Smooth muscle cell (in vitro differentiated cells): Measurements from ENCODE around the gene USP49. TPM values are rescaled to one million over a fixed set of nuclear protein-coding genes. Genes with fewer than 3 reads are reported as not detected.
"Not testable (repeated sequence)": the region's sequence is repeated elsewhere in the genome, so short reads cannot be mapped to it uniquely, and the experiment has no call there.

Experiments used
- DNase-seq: peaks from one replicate; lab custom pipeline; 2025; ENCODE audit not compliant: unreplicated experiment; lab: John Stamatoyannopoulos, UW
- H2AFZ ChIP-seq: fragments of 200-600 bp; sonication (generic); 2 replicates; pipeline ENCODE4 v1.6.0; 2016; ENCODE audit warnings: antibody characterized with exemption, low read depth, mild to moderate bottlenecking
- H3F3A ChIP-seq: fragments of 200-600 bp; sonication (generic); 2 replicates; pipeline ENCODE4 v1.6.0; 2017; ENCODE audit warnings: antibody characterized with exemption, low read depth
- H3K27ac ChIP-seq: fragments of 200-600 bp; sonication (generic); 2 replicates; pipeline ENCODE4 v1.5.1; 2016; ENCODE audit warnings: low read depth, mild to moderate bottlenecking
- H3K27me3 ChIP-seq: fragments of 200-600 bp; sonication (generic); 2 replicates; pipeline ENCODE4 v1.6.1; 2016; ENCODE audit warnings: low read depth, mild to moderate bottlenecking
- H3K36me3 ChIP-seq: fragments of 200-600 bp; sonication (generic); 2 replicates; pipeline ENCODE4 v1.5.1; 2016; ENCODE audit warnings: low read depth
- H3K4me1 ChIP-seq: fragments of 200-600 bp; sonication (generic); 2 replicates; pipeline ENCODE4 v1.5.1; 2016; ENCODE audit warnings: low read depth
- H3K4me2 ChIP-seq: fragments of 200-600 bp; sonication (generic); 2 replicates; pipeline ENCODE4 v1.6.0; 2016; ENCODE audit warnings: mild to moderate bottlenecking
- H3K4me3 ChIP-seq: fragments of 200-600 bp; sonication (generic); 2 replicates; pipeline ENCODE4 v1.5.1; 2016; ENCODE audit warnings: mild to moderate bottlenecking
- H3K79me2 ChIP-seq: fragments of 200-600 bp; sonication (generic); 2 replicates; pipeline ENCODE4 v1.6.0; 2016; ENCODE audit warnings: low read depth, mild to moderate bottlenecking
- H3K9ac ChIP-seq: fragments of 200-600 bp; sonication (generic); 2 replicates; pipeline ENCODE4 v1.6.0; 2016; ENCODE audit warnings: low read depth
- H3K9me3 ChIP-seq: fragments of 200-600 bp; sonication (generic); replicated peaks from 2 replicates; pipeline ENCODE4 v1.5.1; 2016; ENCODE audit warnings: low read depth
- H4K20me1 ChIP-seq: fragments of 200-600 bp; sonication (generic); 2 replicates; pipeline ENCODE4 v1.6.0; 2016; ENCODE audit warnings: low read depth
- WGBS: methylation state at CpG from one replicate; pipeline ENCODE4 v1.1.7; 2016; ENCODE audit warnings: low lambda C conversion rate; 5-methylcytosine and 5-hydroxymethylcytosine counted together
- polyA plus RNA-seq: library from polyadenylated mRNA; unstranded; fragments of >200 nt; fragmentation: Nextera tagmentation; extraction: Ambion mirVana; gene quantifications from 2 replicates; pipeline ENCODE4 v1.2.1, GENCODE V29; 2016
- total RNA-seq: library from RNA; depleted of rRNA; stranded (reverse); fragments of >200 nt; gene quantifications from 2 replicates; pipeline ENCODE4 v1.2.3, GENCODE V29; 2014
- TF ChIP-seq, protein P1 (sequence below): fragments of 200-600 bp; sonication (generic); IDR thresholded peaks from 2 replicates; pipeline ENCODE4 v1.5.1; 2017; ENCODE audit warnings: borderline replicate concordance, mild to moderate bottlenecking, antibody characterized with exemption; ENCODE audit not compliant: insufficient read depth, poor library complexity, severe bottlenecking

Gene USP49
- total and polyA plus RNA-seq, 2 experiments from 2014 or later = 1.9 to 5.2 TPM

DNA sequence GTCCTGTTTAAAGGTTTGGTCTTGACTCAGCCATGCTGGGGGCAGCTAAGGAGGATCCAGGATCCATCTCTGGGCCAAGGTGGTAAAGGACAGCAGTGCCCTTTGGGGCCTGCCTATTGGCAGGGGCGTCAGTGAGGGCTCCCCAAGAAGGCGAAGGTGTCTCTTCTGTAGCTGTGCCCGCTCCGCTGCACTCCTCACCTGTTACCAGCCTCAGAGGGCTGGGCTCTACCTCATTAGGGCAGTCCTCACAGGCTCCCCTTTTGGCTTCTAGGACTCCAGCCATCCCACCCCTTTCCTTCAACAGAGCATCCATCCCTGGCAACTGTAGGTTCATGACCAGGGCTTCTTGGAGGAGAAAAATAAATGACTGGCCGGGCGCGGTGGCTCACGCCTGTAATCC is 125.8 kb downstream of the USP49 start:
- Histone ChIP-seq H3F3A (no peaks in the 10 kb centered on the region), H4K20me1 (no peaks in the 10 kb centered on the region), H3K27ac (peak overlapping the region; percentile 3), H3K9me3 (no peaks in the 10 kb centered on the region), H3K27me3 (peaks cover 5% of the 10 kb centered on the region), H2AFZ (no peak overlapping the region), H3K36me3 (no peaks in the 10 kb centered on the region), H3K4me1 (no peaks in the 10 kb centered on the region), H3K4me2 (no peak overlapping the region), H3K9ac (no peak overlapping the region), H3K79me2 (no peaks in the 10 kb centered on the region), H3K4me3 (no peak overlapping the region)
- DNase-seq = no peak
- WGBS = over 99% methylated on average over 8 of the region's 8 CpGs
- TF ChIP-seq, protein P1, sequence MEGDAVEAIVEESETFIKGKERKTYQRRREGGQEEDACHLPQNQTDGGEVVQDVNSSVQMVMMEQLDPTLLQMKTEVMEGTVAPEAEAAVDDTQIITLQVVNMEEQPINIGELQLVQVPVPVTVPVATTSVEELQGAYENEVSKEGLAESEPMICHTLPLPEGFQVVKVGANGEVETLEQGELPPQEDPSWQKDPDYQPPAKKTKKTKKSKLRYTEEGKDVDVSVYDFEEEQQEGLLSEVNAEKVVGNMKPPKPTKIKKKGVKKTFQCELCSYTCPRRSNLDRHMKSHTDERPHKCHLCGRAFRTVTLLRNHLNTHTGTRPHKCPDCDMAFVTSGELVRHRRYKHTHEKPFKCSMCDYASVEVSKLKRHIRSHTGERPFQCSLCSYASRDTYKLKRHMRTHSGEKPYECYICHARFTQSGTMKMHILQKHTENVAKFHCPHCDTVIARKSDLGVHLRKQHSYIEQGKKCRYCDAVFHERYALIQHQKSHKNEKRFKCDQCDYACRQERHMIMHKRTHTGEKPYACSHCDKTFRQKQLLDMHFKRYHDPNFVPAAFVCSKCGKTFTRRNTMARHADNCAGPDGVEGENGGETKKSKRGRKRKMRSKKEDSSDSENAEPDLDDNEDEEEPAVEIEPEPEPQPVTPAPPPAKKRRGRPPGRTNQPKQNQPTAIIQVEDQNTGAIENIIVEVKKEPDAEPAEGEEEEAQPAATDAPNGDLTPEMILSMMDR = no peak

DNA sequence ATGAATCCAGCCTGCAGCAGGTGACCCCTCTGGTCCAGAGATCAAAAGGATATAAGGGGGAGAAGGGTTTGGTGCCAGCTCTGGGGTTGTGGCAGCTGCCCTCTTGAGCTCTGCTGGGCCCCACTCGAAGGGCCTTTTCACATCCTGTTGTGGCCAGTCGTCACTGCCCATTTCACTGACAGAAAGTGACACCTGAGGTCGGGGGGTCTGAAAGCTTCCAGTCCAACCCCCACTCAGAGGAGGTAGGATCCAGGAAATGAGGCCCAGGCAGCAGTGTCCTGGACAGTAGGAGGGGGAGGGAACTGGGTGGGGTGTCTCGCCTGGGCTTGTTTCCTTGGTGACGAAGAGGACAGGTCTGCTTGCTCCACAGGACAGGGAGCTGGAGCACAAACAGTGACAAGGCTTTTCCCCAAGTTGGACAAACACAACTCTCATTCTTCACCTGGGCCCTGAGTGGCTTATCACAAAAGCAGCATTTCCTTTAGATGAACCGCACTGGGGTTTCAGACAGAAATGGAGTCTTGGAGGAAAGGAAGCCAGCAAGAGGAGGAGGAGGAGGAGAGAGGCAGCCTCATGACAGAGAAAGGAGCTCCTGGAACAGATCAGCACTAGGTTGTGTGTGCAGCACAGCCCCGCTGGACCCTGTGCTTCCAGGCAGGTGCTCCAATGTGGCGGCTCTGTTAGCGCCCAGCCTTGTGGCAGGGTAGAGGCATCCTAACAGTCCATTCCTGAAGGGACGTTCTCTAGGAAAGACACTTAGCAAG is 126.4 kb downstream of the USP49 start:
- Histone ChIP-seq H3K27ac (peak overlapping the region; percentile 3), H3K9me3 (no peaks in the 10 kb centered on the region), H3K4me2 (no peak overlapping the region), H3F3A (no peaks in the 10 kb centered on the region), H3K9ac (no peak overlapping the region), H3K4me1 (no peaks in the 10 kb centered on the region), H3K27me3 (peaks cover 5% of the 10 kb centered on the region), H2AFZ (no peak overlapping the region), H3K79me2 (no peaks in the 10 kb centered on the region), H3K36me3 (no peaks in the 10 kb centered on the region), H4K20me1 (no peaks in the 10 kb centered on the region), H3K4me3 (no peak overlapping the region)
- TF ChIP-seq, protein P1 = no peak
- 79% methylated on average over 10 of the region's 10 CpGs for WGBS
- no peak for DNase-seq

DNA sequence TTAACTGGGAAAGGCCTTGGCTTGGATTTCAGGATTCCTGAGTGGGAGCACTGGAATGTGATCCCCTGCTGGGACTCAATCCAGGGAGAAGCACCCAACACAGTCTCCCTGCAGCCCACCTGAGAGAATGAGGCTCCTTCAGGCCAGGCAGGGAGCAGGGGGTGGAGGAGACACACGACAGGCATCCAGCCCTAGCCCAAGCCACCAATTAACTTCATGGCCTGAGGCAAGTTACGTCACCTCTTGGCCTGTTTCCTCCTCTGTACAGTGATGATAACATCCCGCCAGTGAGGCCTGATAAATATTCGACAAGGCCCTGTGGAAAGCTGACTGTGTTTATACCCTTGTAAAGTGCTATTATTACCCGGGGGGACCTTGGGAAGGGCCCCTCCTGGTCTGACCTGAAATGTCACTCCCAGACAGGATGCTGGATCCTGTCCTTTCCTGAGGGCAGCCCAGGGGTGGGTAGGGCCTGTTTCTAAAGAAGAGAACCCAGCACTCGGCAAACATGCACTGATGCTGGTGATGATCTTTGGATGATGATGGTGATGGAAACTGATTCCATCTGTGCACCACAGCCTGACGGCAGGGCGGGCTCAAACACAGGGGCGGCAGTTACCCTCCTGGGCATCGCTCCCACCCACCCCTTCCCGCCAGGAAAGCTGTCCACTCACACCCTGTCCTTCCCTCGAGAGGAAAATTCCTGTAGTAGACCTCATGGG is 127.9 kb downstream of the USP49 start:
- Histone ChIP-seq H3F3A (no peaks in the 10 kb centered on the region), H3K4me3 (no peak overlapping the region), H3K9me3 (no peaks in the 10 kb centered on the region), H3K4me2 (no peak overlapping the region), H2AFZ (no peak overlapping the region), H3K9ac (no peak overlapping the region), H4K20me1 (no peaks in the 10 kb centered on the region), H3K27ac (peak overlapping the region; percentile 10), H3K4me1 (no peaks in the 10 kb centered on the region), H3K27me3 (peaks cover 5% of the 10 kb centered on the region), H3K79me2 (no peaks in the 10 kb centered on the region), H3K36me3 (no peaks in the 10 kb centered on the region)
- WGBS = 44% methylated on average over 12 of the region's 12 CpGs
- TF ChIP-seq, protein P1 = no peak
- DNase-seq = no peak

DNA sequence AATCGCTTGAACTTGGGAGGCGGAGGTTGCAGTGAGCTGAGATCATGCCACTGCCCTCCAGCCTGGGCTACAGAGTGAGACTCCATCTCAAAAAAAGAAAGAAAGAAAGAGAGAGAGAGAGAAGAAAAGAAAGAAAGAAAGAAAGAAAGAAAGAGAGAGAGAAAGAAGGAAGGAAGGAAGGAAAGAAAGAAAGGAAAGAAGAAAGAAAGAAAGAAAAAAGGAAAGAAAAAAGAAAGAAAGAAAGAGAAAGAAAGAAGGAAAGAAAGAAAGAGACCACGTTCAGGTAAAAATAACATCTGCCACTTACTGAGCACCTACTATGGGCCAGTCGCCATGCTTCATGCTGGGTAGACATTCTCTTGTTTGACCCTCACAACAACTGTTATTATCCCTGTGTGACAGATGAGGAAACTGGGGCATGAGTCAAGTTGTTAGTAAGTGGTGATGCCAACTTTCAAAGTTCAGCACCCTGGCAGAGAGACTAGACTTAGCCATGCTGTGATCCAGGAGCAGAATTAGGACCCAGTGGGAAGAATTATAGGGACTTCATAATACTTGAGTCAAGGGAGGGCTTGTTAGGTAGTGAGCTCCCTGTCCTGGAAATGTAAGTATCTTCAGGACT is 129.0 kb downstream of the USP49 start:
- H3K79me2 ChIP-seq, H3K9me3 ChIP-seq, H2AFZ ChIP-seq, H3K4me1 ChIP-seq, H3K36me3 ChIP-seq, H3K4me2 ChIP-seq, H4K20me1 ChIP-seq, DNase-seq, H3F3A ChIP-seq, H3K4me3 ChIP-seq, H3K27ac ChIP-seq, H3K9ac ChIP-seq, H3K27me3 ChIP-seq: not testable (repeated sequence)
- 94% methylated on average over 4 of the region's 4 CpGs for WGBS
